ENCODE results near the gene CACNG4. TPM values are rescaled to one million over a fixed set of nuclear protein-coding genes. Genes with fewer than 3 reads are reported as not detected.

Gene CACNG4
- total RNA-seq, 4 donors from 2014 or later = 1.7 to 12.5 (median 2.9) TPM

- WGBS = 93% methylated on average over 11 of the region's 12 CpGs
- H3K9me3 ChIP-seq = no peaks in the 10 kb centered on the region
- peaks cover 0 to 1% (median 0%) of the 10 kb centered on the region in 4 donors for H3K27me3 ChIP-seq
- no peaks in the 10 kb centered on the region for H3K36me3 ChIP-seq
- intact Hi-C loops (cut with DNase I) = no loop called here
- DNase-seq (ENCODE audit: extremely low spot score) = no peak
- no peak overlapping the region for H3K4me3 ChIP-seq
- no peaks in the 10 kb centered on the region for H3K4me1 ChIP-seq
- no peak for TF ChIP-seq POLR2AphosphoS5 (IDR thresholded peaks at IDR 0.05)
- TF ChIP-seq EP300 (IDR thresholded peaks at IDR 0.05) = no peak
- TF ChIP-seq, protein P1, sequence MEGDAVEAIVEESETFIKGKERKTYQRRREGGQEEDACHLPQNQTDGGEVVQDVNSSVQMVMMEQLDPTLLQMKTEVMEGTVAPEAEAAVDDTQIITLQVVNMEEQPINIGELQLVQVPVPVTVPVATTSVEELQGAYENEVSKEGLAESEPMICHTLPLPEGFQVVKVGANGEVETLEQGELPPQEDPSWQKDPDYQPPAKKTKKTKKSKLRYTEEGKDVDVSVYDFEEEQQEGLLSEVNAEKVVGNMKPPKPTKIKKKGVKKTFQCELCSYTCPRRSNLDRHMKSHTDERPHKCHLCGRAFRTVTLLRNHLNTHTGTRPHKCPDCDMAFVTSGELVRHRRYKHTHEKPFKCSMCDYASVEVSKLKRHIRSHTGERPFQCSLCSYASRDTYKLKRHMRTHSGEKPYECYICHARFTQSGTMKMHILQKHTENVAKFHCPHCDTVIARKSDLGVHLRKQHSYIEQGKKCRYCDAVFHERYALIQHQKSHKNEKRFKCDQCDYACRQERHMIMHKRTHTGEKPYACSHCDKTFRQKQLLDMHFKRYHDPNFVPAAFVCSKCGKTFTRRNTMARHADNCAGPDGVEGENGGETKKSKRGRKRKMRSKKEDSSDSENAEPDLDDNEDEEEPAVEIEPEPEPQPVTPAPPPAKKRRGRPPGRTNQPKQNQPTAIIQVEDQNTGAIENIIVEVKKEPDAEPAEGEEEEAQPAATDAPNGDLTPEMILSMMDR (IDR thresholded peaks at IDR 0.05) = no peak
- TF ChIP-seq POLR2A (IDR thresholded peaks at IDR 0.05; ENCODE audit: low read depth) = no peak
- H3K27ac ChIP-seq (replicated peaks in 1 of 4) = no peak overlapping the region
Observed at GRCh38 chr17:66992911-66993442, 28.5 kb downstream of the CACNG4 start.

DNA sequence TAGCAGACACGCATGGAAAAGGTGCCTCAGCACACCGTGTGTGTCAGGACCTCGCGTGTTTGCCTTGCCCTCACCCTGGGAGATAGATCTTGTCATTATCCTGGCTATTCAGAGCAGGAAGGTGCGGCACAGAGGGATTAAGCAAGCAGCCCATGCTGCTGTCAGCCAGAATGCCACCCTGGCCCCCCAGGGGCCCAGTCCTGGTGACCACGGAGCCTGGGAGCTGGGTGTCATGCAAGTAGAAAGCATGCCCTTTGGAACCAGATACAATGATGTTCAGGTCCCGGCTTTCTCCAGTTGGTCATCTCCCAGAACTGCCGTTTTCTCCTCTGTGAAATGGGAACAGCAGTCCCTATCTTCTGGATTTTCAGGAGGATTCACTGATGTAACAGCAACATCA, 29.9 kb downstream of the CACNG4 start:
- no peak for DNase-seq (ENCODE audit: extremely low spot score)
- no peaks in the 10 kb centered on the region for H3K9me3 ChIP-seq
- WGBS = 96% methylated on average over 7 of the region's 8 CpGs
- intact Hi-C loops (cut with DNase I) = no loop called here
- no peaks in the 10 kb centered on the region for H3K36me3 ChIP-seq
- no peak overlapping the region for H3K27ac ChIP-seq (replicated peaks in 1 of 4)
- H3K4me1 ChIP-seq = no peaks in the 10 kb centered on the region
- no peaks in the 10 kb centered on the region for H3K27me3 ChIP-seq
- H3K4me3 ChIP-seq = no peak overlapping the region
- TF ChIP-seq, protein P1 (IDR thresholded peaks at IDR 0.05) = no peak
- TF ChIP-seq POLR2AphosphoS5 (IDR thresholded peaks at IDR 0.05) (no peak), POLR2A (IDR thresholded peaks at IDR 0.05; ENCODE audit: low read depth) (no peak), EP300 (IDR thresholded peaks at IDR 0.05) (no peak)

GRCh38 chr17:66994930-66995535, 30.5 kb downstream of the CACNG4 start:
- TF ChIP-seq, protein P1 (IDR thresholded peaks at IDR 0.05) = no peak
- no peak for TF ChIP-seq POLR2A (IDR thresholded peaks at IDR 0.05; ENCODE audit: low read depth)
- DNase-seq (ENCODE audit: extremely low spot score) = no peak
- Histone ChIP-seq H3K36me3 (no peaks in the 10 kb centered on the region), H3K4me3 (no peak overlapping the region), H3K4me1 (no peaks in the 10 kb centered on the region), H3K9me3 (no peaks in the 10 kb centered on the region), H3K27ac (replicated peaks in 1 of 4) (no peak overlapping the region), H3K27me3 (no peaks in the 10 kb centered on the region)
- intact Hi-C loops (cut with DNase I) = no loop called here
- 76% methylated on average over 8 of the region's 12 CpGs for WGBS

- Histone ChIP-seq H3K9me3 (no peaks in the 10 kb centered on the region), H3K4me3 (no peak overlapping the region), H3K27me3 (no peaks in the 10 kb centered on the region), H3K36me3 (no peaks in the 10 kb centered on the region), H3K27ac (replicated peaks in 1 of 4) (no peak overlapping the region), H3K4me1 (no peaks in the 10 kb centered on the region)
- intact Hi-C loops (cut with DNase I) = no loop called here
- TF ChIP-seq POLR2A (IDR thresholded peaks at IDR 0.05; ENCODE audit: low read depth) = no peak
- TF ChIP-seq, protein P1 (IDR thresholded peaks at IDR 0.05) = no peak
- no peak for TF ChIP-seq POLR2AphosphoS5 (IDR thresholded peaks at IDR 0.05)
- no peak for TF ChIP-seq EP300 (IDR thresholded peaks at IDR 0.05)
- no peak for DNase-seq (ENCODE audit: extremely low spot score)
- WGBS = 90% methylated on average over 7 of the region's 7 CpGs
Observed at GRCh38 chr17:66995944-66996343, 31.4 kb downstream of the CACNG4 start.

GRCh38 chr17:66996926-66997325, 32.4 kb downstream of the CACNG4 start:
- TF ChIP-seq, protein P1 (IDR thresholded peaks at IDR 0.05) = no peak
- no peak for TF ChIP-seq EP300 (IDR thresholded peaks at IDR 0.05)
- TF ChIP-seq POLR2AphosphoS5 (IDR thresholded peaks at IDR 0.05) = no peak
- no peak for TF ChIP-seq POLR2A (IDR thresholded peaks at IDR 0.05; ENCODE audit: low read depth)
- Histone ChIP-seq H3K4me1 (no peaks in the 10 kb centered on the region), H3K9me3 (no peaks in the 10 kb centered on the region), H3K4me3 (no peak overlapping the region), H3K27ac (replicated peaks in 1 of 4) (no peak overlapping the region), H3K36me3 (no peaks in the 10 kb centered on the region), H3K27me3 (no peaks in the 10 kb centered on the region)
- no peak for DNase-seq (ENCODE audit: extremely low spot score)
- intact Hi-C loops (cut with DNase I) = no loop called here
- 96% methylated on average over 5 of the region's 5 CpGs for WGBS

Measured in esophagus muscularis mucosa (tissue), 4 donors.